HEK293T (cell line): ENCODE measurements around the gene LRRC30.
"Not testable (repeated sequence)": the region's sequence is repeated elsewhere in the genome, so short reads cannot be mapped to it uniquely, and the experiment has no call there.

Experiments
- CTCF ChIA-PET: fragments of 350-600 bp; formaldehyde crosslinking; extraction: SDS; loops from one replicate; lab custom pipeline; 2021; ENCODE audit warnings: antibody characterized with exemption, inconsistent platforms; lab: Yijun Ruan, JAX
- POLR2A ChIA-PET: fragments of 350-600 bp; formaldehyde crosslinking; extraction: SDS; loops from one replicate; lab custom pipeline; 2020; ENCODE audit warnings: antibody characterized with exemption, inconsistent platforms; lab: Yijun Ruan, JAX
- DNase-seq: peaks from one replicate; pipeline ENCODE4 v3.0.0; 2012; ENCODE audit warnings: mixed read lengths; ENCODE audit errors: extremely low spot score
- ARNT ChIP-seq: fragments of 450-650 bp; IDR thresholded peaks from 2 replicates; pipeline ENCODE4 v1.6.1; 2017; ENCODE audit warnings: mild to moderate bottlenecking
- BHLHE40 ChIP-seq: fragments of 450-650 bp; IDR thresholded peaks from 2 replicates; pipeline ENCODE4 v1.6.1; 2016; ENCODE audit warnings: mild to moderate bottlenecking, moderate library complexity, borderline replicate concordance
- CTBP1 ChIP-seq: fragments of 450-650 bp; IDR thresholded peaks from 2 replicates; pipeline ENCODE4 v1.6.1; 2016; ENCODE audit warnings: borderline replicate concordance
- ELF4 ChIP-seq: fragments of 450-650 bp; IDR thresholded peaks from 2 replicates; pipeline ENCODE4 v1.6.1; 2017; ENCODE audit warnings: antibody characterized with exemption
- FOXA1 ChIP-seq: fragments of 450-650 bp; IDR thresholded peaks from 2 replicates; pipeline ENCODE4 v1.6.1; 2016; ENCODE audit warnings: mild to moderate bottlenecking
- FOXK2 ChIP-seq: fragments of 450-650 bp; IDR thresholded peaks from 2 replicates; pipeline ENCODE4 v1.6.1; 2016; ENCODE audit warnings: mild to moderate bottlenecking
- FOXM1 ChIP-seq: fragments of 450-650 bp; IDR thresholded peaks from 2 replicates; pipeline ENCODE4 v1.6.1; 2017; ENCODE audit warnings: mild to moderate bottlenecking, borderline replicate concordance
- HDGF ChIP-seq: fragments of 450-650 bp; IDR thresholded peaks from 2 replicates; pipeline ENCODE4 v1.6.1; 2017; ENCODE audit warnings: antibody characterized with exemption, borderline replicate concordance
- L3MBTL2 ChIP-seq: fragments of 450-650 bp; conservative IDR thresholded peaks from 2 replicates; pipeline ENCODE4 v1.6.1; 2016; ENCODE audit warnings: mild to moderate bottlenecking
- LEF1 ChIP-seq: fragments of 450-650 bp; IDR thresholded peaks from 2 replicates; pipeline ENCODE4 v1.6.1; 2017; ENCODE audit warnings: mild to moderate bottlenecking, borderline replicate concordance
- NFRKB ChIP-seq: fragments of 450-650 bp; IDR thresholded peaks from 2 replicates; pipeline ENCODE4 v1.6.1; 2016; ENCODE audit warnings: mild to moderate bottlenecking, moderate library complexity
- SP1 ChIP-seq: fragments of 450-650 bp; IDR thresholded peaks from 2 replicates; pipeline ENCODE4 v1.6.1; 2017
- SUZ12 ChIP-seq: fragments of 450-650 bp; IDR thresholded peaks from 2 replicates; pipeline ENCODE4 v1.6.1; 2016; ENCODE audit warnings: mild to moderate bottlenecking
- TARDBP ChIP-seq: fragments of 450-650 bp; IDR thresholded peaks from 2 replicates; pipeline ENCODE4 v1.6.1; 2016
- ZNF384 ChIP-seq: fragments of 450-650 bp; IDR thresholded peaks from 2 replicates; pipeline ENCODE4 v1.6.1; 2016
- TF ChIP-seq, protein P1 (sequence below): fragments of 450-650 bp; IDR thresholded peaks from 2 replicates; pipeline ENCODE4 v1.6.1; 2016

LRRC30 gene

DNA sequence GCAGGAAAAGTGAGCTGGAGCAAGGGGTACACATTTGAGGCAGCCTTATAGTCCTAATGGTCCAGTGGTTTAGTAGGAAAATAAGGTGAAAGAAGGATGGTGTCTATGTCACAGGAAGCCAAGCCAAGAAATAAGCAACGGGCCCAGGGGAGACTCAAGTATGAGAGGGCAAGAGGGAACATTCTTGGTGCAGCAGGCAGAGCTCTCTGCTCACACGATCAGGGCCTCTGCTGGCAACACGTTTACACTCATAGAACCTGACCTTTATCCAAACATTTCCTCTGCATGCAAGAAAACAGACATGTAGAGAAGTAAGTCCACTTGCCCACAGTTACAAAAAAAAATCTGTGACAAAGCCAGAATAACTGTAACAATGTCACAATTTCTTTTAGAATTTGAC lies 32.6 kb upstream of the LRRC30 start:
- no peak for DNase-seq
- TF ChIP-seq SUZ12 = no peak
- TF ChIP-seq FOXK2 = no peak
- TF ChIP-seq, protein P1, sequence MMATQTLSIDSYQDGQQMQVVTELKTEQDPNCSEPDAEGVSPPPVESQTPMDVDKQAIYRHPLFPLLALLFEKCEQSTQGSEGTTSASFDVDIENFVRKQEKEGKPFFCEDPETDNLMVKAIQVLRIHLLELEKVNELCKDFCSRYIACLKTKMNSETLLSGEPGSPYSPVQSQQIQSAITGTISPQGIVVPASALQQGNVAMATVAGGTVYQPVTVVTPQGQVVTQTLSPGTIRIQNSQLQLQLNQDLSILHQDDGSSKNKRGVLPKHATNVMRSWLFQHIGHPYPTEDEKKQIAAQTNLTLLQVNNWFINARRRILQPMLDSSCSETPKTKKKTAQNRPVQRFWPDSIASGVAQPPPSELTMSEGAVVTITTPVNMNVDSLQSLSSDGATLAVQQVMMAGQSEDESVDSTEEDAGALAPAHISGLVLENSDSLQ = no peak
- no peak for TF ChIP-seq ELF4
- no peak for TF ChIP-seq HDGF
- TF ChIP-seq FOXA1 = no peak
- no peak for TF ChIP-seq TARDBP
- TF ChIP-seq L3MBTL2 = no peak
- no peak for TF ChIP-seq ZNF384
- no peak for TF ChIP-seq ARNT
- no peak for TF ChIP-seq NFRKB
- no peak for TF ChIP-seq LEF1
- no peak for TF ChIP-seq BHLHE40
- CTCF ChIA-PET = no interaction called here
- POLR2A ChIA-PET = no interaction called here

DNA sequence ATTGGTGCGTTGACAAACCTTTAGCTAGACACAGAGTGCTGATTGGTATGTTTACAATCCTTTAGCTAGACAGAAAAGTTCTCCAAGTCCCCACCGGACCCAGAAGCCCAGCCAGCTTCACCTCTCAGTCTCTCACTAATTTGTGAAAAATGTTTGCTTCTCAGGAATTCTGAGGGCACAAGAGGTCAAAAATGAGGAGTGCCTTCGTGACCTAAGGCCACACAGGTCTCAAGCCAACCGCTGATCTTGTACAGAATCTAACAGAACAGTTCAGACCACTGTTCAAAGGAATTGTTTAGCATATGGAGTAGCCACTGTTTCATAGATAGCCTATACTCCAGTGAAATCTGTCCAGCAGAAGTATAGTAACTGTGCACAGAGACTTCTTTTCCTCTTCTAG lies 29.8 kb upstream of the LRRC30 start:
- DNase-seq = no peak
- no peak for TF ChIP-seq FOXK2
- TF ChIP-seq FOXA1 = no peak
- no peak for TF ChIP-seq ELF4
- TF ChIP-seq SUZ12 = no peak
- CTCF ChIA-PET = interaction anchor here (1.0 kb wide), 1 partner anchor 9 kb away, joined by 3 read pairs; no protein-coding TSS in a partner anchor
- POLR2A ChIA-PET = no interaction called here

DNA sequence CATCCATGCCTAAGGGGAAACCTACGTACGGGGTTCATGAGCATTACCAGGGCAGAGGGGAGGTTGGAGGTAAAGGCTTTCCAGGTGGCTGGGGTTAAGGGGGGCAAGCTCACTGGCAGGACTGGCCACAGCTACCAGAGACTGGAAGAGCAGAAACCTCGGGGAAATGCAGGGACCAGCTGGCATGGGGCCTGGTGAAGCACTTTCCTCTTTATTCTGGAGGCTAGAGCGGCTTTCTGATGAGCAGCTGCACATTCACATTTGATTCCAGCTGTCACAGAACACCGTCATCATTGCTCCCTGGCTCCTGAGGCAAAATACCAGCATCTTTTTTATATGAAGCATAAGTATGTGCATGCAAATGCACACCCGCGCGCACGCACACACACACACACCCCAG lies 28.7 kb upstream of the LRRC30 start:
- CTCF ChIA-PET = no interaction called here
- TF ChIP-seq SP1 (no peak), FOXA1 (no peak), LEF1 (no peak), CTBP1 (no peak), HDGF (no peak), BHLHE40 (no peak), TARDBP (no peak), ARNT (no peak), FOXM1 (no peak)
- DNase-seq = no peak
- POLR2A ChIA-PET = no interaction called here

DNA sequence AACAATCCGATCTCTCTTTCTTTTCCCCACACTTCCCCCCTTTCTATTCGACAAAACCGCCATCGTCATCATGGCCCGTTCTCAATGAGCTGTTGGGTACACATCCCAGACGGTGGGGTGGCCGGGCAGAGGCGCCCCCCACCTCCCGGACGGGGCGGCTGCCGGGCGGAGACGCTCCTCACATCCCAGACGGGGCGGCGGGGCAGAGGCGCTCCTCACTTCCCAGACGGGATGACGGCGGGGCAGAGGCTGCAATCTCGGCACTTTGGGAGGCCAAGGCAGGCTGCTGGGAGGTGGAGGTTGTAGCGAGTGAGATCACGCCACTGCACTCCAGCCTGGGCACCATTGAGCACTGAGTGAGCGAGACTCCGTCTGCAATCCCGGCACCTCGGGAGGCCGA lies 27.3 kb upstream of the LRRC30 start:
- POLR2A ChIA-PET, CTCF ChIA-PET: not testable (repeated sequence)

DNA sequence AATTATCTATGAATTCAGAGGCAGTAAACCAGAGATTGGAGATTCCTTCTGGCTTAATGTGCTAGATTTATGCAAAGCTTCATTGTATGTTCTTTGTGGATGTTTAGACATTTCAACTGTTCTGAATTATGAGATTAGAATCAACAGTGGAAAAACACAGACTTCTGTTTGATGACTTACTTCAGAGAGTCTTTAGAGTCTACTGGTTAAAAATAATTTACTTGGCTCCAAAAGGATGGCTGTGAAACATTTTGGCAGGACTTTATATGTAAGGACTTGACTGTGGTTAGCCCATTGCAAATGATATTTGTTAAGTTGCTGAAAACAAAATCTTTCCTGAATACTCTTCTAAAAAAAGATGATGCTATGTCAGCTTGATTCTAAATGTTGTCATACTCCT lies 25.5 kb upstream of the LRRC30 start:
- POLR2A ChIA-PET = no interaction called here
- TF ChIP-seq LEF1 (no peak), SUZ12 (no peak), SP1 (no peak), NFRKB (no peak), TARDBP (no peak), FOXK2 (no peak), L3MBTL2 (no peak), ELF4 (no peak), ARNT (no peak), CTBP1 (no peak), FOXA1 (no peak)
- TF ChIP-seq, protein P1 = no peak
- CTCF ChIA-PET = no interaction called here
- no peak for DNase-seq

More for the DNA sequence above, 27.3 kb upstream of the LRRC30 start:
- not testable (repeated sequence) for DNase-seq

DNA sequence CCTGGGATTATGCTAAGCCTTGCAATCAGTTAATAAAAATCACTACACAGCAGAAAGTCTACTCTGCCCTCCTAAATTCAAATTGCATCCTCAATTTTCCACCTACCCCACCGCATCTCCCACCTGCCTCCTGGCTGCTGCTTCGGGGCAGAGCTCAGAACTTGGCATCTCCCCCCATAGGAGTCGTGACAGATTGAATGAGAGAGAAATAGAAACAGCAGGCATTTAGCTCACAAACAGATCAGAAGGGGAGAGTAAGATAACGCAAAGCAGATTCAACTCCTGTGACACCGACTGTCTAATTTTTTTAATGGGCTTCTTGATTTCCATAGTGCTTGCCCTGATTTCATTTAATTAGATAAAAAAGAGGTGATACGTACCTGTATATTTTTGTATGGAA lies 24.7 kb upstream of the LRRC30 start:
- CTCF ChIA-PET = no interaction called here

DNA sequence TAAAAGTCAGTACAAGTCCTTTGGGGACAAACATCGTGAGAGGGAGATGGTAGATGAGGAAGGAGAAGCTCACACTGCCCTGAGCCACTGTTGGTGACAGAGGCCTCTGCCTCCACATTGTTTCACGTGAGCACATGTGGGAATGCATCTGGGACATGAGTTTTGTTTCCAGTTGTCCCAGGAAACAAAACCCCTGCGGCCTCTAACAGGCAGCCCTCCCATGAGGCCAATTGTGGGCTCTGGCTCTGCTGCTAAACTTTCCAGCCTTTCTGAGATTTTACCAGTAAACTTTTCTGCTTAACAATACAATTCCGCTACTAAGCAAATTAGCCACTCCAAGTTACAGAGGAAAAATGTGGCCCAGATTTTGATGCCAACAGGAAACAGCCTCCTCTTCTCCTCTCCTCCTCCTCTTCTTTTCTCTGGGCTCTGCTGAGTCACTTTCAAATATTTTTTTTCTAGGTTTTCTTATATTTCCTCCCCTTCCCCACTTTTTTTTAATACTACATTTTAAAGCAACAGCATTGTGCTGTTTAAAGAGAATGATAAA lies 23.4 kb upstream of the LRRC30 start:
- TF ChIP-seq ARNT (no peak), CTBP1 (no peak), BHLHE40 (no peak), SP1 (no peak), SUZ12 (no peak), TARDBP (no peak), FOXK2 (no peak), L3MBTL2 (no peak), ZNF384 (no peak), ELF4 (no peak), FOXA1 (no peak), HDGF (no peak), FOXM1 (no peak), LEF1 (no peak), NFRKB (no peak)
- TF ChIP-seq, protein P1 = no peak
- no peak for DNase-seq
- ChIA-PET POLR2A (no interaction called here), CTCF (no interaction called here)

More for the DNA sequence above, 24.7 kb upstream of the LRRC30 start:
- no peak for TF ChIP-seq SP1
- no peak for TF ChIP-seq ELF4
- TF ChIP-seq TARDBP = no peak
- no peak for TF ChIP-seq FOXK2
- no peak for TF ChIP-seq FOXM1
- TF ChIP-seq CTBP1 = no peak
- TF ChIP-seq ZNF384 = no peak
- DNase-seq = no peak
- POLR2A ChIA-PET = no interaction called here
